Stimulated activated CD8-positive, alpha-beta memory T cell treated with anti-CD3 and anti-CD28 coated beads, Interleukin-15, amount 100 ng/mL, for 1 hour (primary cell): ENCODE measurements around the gene CHD9NB.
A peak's percentile ranks its signal among the peaks of the same experiment; 100 is the strongest.

Source experiments
- DNase-seq: peaks from one replicate; pipeline ENCODE4 v3.0.0-alpha.2; 2020; ENCODE audit warnings: low read depth

CHD9NB gene

DNA sequence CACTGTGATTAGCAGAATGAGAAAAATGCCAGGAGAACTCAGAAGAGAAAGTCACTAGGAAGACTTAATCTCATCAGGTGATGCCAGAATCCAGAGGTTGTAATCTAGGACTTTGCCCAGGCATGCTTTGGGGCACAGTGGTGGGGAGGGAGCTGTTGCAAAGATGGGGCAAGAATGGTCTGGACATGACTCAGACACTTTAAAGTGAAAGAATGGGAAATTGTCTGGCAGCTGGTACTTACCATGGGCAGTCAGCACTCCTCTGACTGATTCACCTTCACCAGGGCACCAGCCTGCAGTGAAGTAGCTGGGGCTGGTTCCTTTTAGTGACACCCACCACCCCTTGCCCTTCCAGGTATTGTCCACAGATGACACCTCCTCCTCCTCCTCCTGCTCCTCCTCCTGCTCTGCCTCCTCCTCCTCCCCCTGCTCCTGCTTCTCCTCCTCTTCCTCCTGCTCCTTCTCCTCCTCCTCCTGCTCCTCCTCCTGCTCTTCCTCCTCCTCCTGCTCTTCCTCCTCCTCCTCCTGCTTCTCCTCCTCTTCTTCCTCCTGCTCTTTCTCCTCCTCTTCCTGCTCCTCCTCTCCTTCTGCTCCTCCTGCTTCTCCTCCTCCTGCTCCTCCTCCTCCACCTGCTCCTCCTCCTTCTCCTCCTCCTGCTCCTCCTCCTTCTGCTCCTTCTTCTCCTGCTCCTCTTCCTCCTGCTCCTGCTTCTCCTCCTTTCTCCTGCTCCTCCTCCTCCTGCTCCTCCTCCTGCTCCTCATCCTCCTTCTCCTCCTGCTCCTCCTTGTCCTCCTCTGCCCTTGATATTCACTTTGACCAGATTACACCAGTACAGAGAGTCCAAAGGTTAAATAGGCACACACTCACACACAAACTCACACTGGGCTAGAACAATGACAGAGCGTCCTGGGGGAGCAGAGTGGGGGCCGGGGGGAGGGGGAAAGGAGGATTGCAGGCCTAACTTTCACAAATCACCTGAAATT lies at the start of gene CHD9NB:
TSS of gene CHD9NB (minus strand) at position 379 of the 983 bp plus-strand sequence. CDS start 8,739 bp downstream, outside the sequence.
- no peak for DNase-seq

DNA sequence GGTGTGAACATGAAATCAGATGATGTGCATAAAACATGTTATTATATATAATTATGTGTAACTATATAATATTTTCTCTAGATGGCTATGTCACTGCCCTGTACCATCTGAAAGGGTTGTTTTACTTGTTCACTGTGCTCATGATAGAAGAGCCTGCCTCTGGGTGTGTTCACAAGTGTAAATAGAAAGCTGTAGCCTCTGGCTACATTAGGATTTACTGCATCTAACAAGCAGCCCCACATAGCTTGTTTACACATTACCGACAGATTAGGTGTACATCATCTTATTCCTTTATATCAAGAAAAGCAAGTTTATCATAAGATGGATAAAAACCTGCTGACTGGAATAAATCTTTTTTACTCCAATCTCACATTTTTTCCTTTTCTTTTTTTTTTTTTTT lies 48.2 kb upstream of the CHD9NB start:
- DNase-seq, result no peak

DNA sequence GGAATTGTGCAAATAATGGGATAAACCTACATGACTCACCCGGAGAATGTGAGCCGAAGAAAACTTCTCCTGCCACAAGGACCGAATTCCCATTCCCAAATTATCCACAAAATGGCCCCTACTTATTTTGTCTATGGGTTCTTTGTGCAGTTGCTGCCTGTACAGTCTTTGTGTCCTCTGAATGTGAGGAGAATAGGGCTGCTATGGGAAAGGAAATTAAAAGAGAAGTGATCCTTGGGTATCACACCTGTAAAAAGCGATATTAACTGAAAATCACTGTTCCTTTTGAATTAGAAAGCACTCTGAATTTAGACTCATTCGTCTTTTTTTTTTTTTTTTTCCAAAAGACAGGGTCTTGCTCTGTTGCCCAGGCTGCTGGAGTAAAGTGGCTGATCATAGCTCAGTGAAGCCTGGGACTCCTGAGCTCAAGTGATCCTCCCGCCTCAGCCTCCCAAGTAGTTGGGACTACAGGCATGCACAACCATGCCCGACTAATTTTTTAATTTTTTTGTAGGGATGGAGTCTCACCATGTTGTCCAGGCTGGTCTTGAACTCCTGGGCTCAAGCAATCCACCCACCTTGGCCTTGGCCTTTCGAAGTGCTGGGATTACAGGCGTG lies 47.5 kb upstream of the CHD9NB start:
- no peak for DNase-seq

DNA sequence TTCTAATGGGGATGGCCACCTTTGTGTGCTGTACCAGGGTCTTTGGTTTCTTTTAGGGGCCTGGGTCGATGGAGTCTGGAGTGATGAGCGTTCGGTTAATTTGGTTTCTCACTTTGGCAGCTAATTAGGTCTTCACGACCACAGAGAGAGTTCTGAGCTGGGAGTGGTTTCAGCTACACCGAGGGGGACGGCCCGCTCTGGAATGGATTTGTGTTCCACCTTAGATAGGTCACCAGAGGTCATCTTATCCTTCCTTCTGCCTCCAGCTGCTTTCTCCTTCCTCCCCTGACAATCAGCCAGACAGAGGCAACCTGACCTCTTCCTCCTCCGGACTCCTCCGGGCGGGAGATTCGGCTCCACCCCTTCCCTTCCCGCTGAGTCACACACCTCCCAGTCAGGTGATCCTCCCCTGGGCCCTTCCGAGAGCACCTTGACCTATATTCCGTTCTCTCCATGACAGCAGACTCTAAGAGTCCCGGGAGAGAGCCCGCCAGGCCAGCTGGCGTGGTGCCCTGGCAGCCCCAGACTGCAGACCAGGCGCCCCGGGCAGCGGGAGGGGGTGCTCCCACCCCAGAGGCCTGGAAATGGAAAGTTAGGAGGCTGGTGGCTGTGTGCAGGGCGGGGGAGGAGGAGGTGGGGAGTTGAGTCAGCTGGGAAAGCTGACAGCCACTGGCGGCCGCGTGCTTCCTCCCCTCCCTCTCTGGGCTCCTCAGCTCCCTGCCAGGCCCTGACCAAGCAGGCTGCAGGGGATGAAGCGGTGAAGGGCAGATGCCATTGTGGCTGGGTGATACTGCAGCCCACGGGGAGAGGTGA lies 46.8 kb upstream of the CHD9NB start:
- peak; percentile 21 for DNase-seq

DNA sequence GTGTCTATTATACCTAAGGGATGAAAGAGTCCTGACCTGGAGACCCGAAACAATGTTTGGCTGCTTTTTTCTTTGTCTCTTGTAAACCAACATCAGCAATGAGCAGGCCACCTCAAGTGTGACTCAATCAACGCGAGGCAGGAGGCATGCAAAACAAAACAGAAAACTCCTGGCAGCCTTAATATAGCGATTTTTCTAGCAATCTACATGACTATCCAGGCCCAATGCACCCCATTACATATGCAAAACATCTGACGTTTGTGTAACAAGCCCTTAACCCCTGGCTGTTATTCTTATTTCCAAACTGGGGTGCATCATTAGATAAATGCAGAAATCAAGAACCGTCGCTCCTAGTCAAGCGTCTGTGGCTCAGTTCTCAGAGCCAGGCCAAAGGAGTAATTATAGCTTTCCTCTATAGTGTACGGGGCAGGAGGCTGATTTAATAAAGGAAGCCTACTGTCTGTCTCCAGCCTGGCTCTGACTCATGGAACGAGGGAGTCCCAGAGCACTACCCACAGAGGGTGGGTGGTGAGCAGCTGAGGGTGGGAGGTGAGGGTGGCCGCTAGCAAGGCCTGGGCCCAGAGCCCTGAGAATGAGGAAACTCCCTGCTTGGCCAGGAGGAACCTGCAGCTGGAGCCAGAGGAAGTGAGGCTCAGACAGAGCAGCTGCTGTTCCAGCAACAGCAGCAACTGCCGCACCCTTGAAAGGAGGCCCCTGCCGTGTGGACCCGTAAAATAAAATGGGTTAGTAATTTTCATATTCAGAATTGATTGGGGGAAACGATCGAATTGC lies 46.0 kb upstream of the CHD9NB start:
- DNase-seq, result no peak

DNA sequence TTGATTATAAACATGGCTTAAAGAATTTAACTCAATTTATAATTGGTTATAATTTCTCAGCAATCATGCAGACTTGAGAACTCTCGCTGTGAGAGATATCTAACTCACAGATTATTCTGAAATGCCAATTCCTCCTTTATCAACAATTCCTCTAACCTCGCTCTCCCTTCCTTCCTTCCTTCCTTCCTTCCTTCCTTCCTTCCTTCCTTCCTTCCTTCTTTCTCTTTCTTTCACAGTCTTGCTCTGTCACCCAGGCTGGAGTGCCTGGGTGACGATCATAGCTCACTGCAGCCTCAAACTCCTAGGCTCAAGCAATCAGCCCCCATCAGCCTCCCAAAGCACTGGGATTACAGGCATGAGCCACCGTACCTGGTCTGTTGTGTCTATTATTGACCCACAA lies 44.5 kb upstream of the CHD9NB start:
- no peak for DNase-seq

DNA sequence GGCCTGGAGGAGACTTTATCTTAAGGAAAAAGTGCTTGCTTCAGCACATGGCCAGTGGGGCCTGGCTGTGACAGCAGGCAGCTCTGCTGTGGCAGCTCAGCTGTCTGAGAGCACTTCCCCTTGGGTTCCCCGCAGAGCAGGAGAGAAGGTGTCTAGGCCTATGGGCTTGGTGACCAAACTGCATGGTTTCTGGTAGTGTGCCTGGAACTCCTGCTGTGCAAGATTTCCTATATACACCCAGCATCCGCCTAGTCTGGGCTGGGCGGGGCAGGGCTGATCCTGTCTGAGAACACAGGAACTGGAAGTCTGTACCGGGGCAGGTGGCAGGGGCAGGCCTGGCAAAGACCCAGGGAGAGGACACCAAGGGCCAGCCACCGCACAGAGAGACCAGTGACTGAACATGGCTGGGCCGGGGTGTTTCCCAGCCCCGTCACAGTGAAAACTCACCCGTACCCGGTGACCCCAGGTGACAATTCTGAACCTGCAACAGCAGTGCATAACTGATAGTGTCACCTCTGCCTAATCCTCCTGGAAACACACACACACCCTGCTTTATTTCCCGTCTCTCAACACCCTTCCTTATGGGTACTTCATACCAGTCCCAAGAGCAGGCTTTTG lies 41.4 kb upstream of the CHD9NB start:
- DNase-seq, result no peak

DNA sequence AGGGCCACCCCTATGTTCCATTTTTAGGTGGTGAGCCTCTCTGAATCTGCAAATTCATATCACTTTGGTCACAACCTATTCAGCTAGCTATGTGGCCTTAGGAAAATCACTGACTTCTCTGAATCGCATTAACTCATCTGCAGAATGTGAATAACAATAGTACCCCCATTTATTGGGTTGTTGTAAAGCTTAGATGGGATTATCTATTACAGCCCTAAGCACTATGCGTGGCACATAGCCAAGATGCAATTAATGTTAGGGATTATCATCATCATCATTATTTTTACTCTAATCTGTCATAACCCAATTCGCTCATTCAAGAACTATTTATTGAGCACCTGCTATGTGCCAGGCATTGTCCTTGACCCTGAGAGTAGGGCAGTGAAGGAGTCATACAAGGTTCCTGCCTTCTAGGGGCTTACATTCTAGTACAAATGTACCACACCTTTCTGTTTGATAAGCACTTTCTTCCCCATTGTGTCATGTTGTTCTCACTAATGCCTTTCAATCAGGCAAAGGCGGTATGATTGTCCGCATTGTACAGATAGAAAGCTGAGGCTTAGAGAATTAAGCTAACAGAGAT lies 40.6 kb upstream of the CHD9NB start:
- DNase-seq, result no peak

DNA sequence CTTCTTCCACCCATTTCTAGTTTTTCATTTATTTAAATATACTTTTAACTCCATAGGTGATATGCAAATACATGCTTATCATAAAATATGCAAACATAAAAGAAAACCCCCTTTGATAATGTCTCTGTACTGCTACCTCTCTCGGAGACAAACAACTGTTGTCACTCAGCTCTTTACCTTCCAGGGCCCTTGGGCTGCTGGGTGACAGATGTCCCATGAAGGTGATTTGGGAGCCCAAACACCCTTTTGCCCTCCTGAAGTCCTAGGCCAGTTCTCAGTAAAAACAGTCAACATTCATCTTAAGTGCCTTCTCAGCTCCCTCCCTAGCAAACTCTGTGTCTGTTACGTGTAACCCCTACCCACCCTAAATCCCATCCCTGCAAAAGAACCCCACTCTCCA lies 39.6 kb upstream of the CHD9NB start:
- DNase-seq, result no peak

DNA sequence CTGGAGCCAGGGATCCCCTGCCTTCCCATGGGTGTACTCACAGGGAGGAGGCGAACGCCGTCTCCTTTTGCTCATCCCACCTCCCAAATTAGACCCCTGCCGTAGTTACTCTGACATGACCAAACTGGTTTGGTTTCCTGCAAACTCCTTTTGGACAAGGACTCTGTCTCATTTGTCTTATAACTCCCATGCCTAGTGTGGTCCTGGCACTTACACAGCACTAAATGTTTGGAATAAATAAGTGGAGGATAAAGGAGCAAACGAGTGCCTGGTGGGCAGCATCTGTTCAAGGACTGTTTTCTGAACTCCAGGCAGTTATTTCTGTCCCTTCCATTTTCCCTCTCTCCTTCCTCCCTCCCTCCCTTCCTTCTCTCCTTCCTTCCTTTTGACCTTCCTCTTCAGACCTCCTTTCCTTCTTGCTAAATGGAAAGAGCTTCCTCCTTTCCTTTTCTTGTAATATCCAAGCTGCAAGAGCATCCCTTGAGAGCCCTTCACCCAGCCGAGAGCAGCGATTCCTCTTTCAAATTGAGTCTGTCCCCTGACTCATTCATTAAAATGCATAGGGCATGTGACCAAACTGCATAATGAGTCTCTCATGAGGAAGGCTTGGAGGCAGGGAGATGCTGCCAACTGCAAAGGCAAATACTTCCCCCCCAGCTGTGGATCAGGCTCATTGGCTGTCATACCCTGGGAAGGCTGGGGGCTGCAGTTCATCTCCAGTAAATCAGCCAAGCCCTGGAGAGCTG lies 38.9 kb upstream of the CHD9NB start:
- no peak for DNase-seq

DNA sequence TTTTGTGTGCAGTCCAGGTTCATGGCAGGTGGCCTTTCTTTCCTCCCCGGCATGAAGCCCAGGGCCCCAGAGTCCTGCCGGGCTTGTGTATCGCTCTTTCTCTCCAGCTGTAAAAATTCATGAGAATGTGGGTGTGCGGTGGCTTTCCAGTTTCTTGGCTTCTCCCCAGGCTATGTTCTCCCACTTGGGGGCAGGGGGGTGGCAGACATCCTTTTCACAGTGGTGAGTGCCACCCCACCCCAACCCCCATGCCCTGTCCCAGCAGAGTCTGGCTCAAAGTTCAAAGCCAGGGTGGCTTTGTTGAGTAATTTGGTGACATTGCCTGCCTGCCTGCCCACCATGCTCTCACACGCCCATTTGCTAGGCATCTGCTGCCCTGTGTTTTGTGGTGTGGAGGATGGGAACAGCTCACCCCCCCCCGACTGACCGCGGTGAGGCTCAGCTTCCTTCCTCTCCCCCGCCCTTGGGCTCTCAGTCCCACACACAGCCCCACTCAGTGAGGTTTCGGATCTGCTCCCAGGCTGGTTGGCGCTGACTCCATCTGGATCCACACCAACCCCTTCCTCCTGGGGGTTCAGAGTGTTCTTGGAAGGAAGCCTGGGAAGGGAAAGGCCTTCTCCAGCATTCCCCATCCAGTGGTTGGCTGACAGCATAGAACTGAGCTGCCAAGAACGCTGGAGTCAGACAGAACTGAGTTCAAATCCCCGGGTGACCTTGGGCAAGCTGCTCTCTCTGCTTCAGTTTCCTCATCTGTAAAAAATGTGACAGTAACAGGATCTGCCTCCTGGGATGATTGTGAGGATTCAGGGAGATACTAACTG lies 38.1 kb upstream of the CHD9NB start:
- no peak for DNase-seq

DNA sequence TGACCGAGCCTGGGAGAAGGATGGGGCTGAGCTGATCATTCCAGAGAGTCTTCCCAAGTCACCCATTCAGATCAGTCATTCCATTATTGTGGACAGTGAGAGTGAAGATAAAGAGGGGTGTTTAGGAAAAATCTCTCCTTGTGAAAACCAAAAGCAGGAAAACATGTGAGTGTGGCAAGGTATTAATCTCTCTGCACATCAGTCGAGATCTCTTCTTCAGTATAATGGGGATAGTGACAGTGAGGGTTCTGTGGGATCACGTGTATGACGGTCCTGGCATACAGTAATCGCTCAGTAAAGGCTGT lies 37.5 kb upstream of the CHD9NB start:
- DNase-seq, result no peak

DNA sequence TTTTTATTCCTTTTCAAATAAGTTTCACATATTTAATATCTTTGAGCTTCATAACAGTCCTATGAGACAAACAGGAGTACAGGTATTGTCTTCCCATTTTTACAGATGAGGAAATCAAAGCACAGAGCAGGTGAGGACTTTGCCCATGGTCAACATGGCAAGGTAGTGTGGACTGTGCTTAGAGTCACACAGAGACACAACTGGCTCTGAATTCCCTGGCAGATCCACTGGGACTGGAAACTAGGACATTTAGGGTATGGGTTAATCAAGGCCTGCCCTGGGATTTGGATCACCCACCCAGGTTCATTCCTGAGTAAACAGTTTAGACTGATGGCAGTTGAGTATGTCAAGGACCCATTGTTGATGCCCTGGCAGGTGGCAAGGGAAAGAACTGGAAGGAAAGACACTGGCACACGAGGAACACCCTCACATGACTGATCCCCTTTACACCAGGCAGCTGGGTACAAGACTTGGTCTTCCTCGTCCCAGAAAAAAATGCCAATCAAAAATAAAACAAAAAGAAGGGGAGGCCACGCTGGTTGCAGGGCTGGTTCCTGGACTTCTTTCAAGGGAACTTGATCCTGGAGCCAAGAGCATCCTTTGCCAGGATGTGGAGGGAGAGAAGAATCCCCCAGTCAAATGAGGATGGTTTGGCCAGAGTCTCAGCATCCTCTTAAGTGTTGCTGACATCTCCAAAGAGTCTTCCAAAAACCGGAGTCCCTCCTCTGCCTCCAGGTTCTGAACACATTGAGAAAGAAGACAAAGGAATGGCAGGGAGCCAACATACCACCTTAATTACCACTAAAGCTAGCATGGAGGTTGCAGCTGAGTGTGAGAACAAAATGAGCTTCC lies 37.0 kb upstream of the CHD9NB start:
- no peak for DNase-seq

DNA sequence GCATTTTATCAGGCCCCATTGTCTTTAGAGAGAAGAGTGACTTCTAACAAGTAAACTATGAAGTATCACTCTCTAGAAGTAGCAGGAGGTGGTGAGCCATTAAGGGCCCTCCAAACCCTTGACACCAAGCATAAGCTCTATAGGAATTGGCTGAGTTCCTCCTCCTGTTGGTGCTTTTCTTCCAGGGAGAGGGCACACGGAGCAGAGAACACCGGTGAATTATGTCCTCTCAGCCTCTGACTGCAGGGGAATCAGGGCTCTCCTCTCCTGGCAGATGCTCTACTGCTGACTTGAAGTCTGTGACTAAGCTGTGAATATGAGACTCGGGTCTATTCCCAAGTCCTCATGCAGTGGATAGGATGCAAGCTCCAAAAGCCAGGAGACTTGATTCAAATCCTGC lies 34.4 kb upstream of the CHD9NB start:
- no peak for DNase-seq

DNA sequence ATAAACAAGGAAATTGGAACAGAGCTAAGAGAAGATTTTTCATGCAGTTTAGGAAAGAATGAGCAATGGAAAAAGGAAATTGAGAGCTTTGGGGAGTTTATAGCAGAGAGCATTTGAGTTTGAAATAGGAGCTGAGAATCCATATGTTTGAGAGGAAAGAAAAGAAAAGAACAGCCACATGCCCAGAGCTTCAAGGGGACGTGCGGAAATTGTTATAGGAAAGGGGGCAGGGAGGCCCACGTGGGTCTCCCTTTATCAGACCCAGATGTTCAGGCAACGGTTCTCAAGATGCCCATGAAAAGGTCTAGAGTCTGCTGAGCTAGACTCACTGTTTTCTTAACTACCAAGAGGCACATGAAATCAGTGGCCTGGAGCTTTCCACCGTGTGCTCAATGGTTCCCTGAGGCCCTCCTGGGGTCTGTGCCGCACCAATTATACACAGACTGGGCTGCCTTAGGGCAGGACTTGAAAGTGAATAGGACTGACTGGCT lies 33.3 kb upstream of the CHD9NB start:
- no peak for DNase-seq

DNA sequence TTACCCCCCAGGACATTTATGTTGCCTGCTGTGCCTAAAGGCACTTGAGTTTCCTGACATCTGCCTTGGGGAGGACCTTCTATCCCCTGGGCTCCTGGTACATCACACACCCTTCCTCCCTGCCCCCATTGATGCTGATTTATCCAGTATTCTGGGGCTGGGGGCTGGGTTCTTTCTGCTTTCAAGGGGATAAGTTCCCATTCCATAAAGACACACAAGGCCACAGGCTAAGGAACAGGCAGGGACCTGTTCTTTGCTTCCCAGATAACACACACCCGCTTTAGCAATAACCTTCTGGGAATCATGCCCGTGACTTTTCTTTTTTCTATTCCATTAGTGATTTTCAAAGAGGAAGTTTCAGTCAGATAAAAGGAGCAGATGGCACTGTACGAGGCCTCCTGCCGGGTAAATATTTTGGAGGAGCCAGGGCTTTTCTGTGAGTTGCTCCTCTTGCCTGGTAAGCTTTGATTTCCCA lies 32.7 kb upstream of the CHD9NB start:
- DNase-seq, result no peak

DNA sequence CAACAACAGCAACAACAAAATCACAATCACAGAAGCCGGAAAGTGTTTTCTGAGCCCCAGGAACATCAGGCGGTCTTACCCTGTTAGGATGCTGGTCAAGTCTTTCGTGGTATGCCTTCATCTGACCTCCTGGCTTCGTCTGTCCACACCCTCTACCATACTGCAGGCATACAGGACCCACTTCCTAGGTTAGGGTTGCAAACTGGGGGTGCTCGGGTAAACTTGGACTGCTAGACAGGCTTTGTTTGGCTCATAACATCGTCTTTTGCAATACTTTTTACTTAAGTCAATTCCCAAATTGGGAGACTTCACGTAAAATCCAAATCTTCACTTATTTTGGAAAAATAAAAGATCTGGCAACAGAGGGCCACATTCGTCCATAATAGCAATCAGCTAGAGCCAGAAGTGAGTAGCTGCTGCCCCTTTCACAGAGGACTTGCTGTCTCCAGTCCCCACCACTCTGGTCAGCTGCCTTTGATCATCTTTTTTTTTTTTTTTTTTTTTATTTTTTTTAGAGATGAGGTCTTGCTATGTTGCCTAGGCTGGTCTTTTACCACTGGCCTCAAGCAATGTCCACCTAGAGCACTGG lies 32.1 kb upstream of the CHD9NB start:
- no peak for DNase-seq

DNA sequence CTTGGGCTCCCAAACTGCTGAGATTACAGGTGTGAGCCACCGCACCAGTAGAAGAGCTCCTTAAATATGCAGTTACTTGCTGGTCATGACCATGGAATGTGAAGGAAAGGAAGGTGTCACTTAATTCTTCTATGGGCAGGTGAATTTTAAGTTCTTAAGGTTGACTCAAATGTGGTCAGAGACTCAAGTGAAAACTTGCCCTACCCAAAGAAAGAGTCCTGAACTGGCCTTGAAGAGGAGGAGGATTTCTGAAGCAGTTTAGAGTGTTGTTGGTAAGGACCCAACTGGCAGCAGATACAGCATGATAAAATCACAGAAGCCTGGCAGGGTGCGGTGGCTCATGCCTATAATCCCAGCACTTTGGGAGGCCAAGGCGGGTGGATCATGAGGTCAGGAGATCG lies 31.4 kb upstream of the CHD9NB start:
- no peak for DNase-seq
